Hematopoietic multipotent progenitor cell treated with erythropoietin and hydrocortisone succinate and interleukin-3 and kit ligand, for 6 days (in vitro differentiated cells): ENCODE results near the gene TAS2R38.

Experiments used
- DNase-seq: peaks from one replicate; pipeline ENCODE4 v3.0.0-alpha.2; 2015

TAS2R38 gene

DNA sequence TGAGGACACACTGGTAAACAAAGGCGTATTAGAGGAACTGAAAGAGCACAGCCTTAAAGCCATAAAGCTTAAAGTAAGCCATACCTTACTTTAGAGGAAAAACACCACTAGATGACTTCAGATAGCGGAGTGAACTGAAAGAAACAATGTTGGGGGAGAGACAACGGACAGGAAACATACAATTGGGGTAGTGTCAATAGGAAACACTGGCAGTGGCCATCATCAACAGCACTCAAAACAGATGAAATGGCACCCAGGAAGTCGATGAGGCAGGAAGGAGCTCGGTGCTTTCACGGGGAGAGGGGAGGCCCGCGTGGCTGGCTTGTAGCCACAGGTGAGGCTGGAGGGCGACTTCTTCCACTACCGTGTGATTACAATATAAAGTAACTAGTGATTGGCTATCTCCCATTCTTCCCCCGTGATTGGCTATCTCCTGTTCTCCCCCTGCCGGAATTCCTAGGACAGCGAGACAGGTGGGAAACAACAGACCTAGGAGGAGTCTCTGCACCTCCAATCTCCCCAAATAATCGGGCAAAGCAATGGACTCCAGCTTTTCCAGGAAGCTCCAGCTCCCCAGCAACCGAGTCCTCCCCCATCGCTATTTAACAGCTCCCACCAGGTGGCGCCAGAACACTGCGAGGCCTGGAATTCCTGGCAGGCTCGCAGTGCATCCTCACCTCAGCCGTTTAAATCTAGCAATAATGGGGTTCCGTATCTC is 2.4 kb upstream of the TAS2R38 start:
- DNase-seq = peak; percentile 83

GRCh38 chr7:141974831-141975230 is 1.3 kb upstream of the TAS2R38 start:
- peak; percentile 34 for DNase-seq

DNA sequence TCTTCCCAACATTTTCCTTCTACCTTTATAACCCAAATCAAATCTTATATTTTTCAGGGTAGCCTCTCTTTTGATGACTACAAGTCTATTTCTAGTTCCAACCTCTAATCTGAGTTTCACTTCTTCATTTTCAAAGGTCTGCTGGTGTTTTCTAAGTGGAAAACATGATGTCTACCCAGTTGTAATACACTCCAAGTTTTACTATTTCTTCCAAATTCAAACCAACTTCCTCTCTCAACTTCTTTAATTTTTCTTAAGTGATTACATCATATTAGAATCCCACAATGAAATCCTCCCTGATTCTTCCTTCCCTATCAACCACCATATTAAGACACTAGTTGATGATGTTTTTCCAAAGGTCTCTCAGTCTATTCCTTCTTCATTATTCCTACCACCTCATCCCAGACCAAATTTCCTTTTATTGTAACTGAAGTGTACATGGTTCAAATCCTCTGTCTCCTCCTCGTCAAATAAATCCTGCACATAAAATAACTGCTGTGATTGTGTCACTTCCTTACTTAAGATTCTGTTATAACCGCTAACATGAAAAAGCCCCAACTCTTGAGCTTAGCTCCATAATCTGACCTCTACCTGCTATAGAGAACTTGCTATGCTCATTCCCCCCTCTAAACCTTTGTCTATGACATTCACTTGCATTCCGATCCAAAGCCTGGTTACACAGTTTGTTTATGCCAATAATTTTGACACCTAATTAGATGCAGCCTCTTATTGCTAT is 12.7 kb downstream of the TAS2R38 start:
- peak; percentile 17 for DNase-seq

GRCh38 chr7:141956084-141956483 is 17.5 kb downstream of the TAS2R38 start:
- DNase-seq = peak; percentile 57

DNA sequence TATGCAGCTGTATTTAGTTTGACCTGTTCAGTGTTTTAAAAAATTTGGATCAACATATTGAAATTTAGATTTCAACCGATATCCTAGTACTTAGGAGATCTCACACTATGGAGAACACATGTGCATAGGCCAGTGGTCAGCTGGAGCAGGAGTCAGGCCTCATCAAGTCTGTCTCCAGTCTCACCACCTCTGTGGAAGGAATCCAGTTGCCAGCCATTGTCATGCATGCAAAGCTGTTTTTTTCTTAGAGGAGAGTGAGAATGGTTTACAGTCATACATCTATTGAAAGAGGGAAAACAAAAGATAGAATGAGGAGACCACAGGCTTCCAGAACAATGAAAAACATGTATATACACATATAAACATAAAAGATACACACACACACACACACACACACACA is 19.2 kb downstream of the TAS2R38 start:
- DNase-seq = no peak

DNA sequence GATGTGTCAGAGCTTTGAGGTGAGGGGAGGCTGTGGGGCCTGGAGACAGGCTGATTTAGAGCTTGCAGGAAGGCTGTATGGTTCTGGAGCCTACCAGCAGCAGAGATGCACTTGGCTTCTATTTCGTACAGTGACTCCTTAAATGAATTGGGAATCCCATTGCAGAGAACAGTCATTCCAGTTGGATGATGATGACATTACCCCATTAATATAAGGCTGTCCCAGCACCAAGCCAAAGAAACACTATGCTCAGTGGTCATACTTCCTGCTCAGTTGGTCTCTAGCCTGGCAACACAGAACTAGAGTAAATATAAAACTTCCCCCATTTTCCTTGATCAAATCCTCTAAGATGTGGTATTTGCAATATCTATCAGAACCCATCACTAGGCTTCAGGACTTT is 21.1 kb downstream of the TAS2R38 start:
- no peak for DNase-seq

- no peak for DNase-seq
Observed at GRCh38 chr7:141950806-141951205, 22.8 kb downstream of the TAS2R38 start.

GRCh38 chr7:141949911-141950310 is 23.7 kb downstream of the TAS2R38 start:
- DNase-seq = no peak

DNA sequence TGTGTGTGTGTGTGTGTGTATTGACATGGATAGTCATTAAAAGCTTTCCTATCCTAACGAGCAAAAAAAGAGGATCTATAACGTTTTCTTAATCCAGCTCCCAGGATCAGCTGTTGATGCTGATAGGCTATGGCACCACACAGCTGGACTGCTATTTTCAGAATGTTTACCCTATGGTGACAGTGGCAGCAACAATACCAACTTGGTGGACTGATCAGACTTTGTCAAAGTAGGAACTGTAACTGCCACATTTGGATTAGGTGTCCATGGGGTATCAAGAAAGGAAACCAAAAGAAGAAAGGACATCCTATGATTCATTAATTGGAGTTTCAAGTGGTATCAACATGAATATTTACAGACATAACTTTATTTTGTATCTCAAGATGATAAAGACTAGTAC is 24.1 kb downstream of the TAS2R38 start:
- no peak for DNase-seq

- no peak for DNase-seq
Observed at GRCh38 chr7:141949021-141949420, 24.6 kb downstream of the TAS2R38 start.

- no peak for DNase-seq
Observed at GRCh38 chr7:141946796-141947195, 26.8 kb downstream of the TAS2R38 start, which contains the start of gene CLEC5A. CLEC5A (minus strand) TSS chr7:141946974; CDS start chr7:141946292, 682 bp downstream.

DNA sequence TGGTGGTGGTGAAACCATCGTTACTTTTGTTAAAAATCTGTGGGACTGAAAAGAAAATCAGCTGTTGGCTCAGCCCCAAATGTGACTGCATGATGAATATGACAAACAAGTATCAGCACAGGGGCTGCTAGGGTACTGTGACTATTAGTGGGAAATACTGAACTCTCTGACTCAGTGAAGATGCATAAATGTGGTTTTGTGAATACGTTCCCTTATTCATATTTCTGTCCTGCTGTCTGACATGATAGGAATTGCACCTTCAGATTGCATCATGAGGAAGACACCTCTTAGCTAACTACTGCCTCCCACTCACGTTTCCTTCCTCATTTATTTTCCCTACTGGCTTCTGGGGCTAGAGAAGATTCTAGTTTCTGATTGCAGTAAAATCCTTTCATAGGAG is 28.2 kb downstream of the TAS2R38 start:
- peak; percentile 46 for DNase-seq

DNA sequence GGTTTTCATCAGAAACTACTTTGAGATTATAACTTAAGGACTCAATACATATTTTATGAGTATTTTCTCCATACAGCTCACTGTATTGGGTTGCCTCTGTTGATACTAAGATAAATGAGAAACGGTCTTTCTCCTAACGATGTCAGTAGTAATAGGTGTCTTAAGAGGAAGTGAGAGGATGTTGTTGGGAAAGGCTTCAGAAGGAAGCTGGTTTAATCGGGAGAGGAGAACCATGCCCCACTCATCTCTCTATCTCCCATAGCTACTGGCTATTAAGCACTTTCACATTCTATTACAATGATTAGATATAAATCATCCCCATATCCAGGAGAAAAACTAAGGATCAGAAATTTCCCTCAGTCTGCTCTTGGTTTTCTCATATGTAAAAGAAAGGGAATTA is 28.8 kb downstream of the TAS2R38 start:
- DNase-seq = no peak

GRCh38 chr7:141943846-141944245 is 29.7 kb downstream of the TAS2R38 start:
- DNase-seq = no peak

DNA sequence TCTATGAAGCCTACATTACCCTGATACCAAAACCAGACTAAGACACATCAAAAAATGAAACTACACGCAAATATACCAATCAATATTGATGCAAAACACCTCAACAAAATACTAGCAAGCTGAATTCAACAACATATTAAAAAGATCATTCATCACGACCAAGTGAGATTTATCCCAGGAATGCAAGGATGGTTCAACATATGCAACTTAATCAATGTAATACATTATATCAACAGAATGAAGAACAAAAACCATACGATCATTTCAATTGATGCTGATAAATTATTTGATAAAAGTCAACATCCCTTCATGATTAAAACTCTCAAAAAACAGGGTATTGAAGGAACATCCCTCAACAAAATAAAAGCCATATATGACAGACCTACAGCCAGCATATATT is 32.5 kb downstream of the TAS2R38 start:
- DNase-seq = no peak

DNA sequence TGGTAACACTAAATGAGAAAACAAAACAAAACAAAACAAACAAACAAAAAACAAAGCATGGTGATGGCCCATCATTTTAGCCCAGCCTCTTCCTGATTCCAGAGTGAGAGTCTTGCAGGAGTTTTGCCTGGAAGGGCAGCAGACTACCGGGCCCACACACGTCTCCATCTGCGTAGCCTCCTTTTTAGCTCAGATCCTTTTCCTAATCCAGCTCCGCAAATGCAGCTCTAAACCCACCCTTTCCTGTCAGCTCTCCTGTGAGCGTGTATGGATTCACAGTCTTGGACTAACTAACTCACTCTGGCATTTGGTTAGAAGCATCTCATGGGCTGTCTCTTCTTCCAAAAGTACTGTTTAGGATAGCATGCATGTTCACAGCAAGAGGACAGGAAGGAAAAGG is 43.4 kb downstream of the TAS2R38 start:
- no peak for DNase-seq

DNA sequence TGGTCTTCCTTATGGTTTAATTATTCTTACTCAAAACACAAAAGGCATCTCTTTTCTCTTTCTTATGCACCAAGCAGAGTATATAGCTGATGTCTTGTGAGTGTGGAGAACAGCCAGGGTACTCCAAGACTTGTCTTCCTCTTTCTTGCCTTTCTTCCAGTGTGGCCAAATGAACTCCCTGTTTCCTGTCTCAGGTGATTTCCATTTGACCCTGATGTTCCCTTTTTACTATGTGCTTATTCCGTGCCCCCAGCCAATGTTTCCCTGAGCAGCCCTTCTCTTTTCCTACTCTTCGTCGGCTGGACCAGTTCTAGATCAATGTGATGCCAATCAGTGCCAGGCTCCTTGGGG is 44.8 kb downstream of the TAS2R38 start:
- no peak for DNase-seq

DNA sequence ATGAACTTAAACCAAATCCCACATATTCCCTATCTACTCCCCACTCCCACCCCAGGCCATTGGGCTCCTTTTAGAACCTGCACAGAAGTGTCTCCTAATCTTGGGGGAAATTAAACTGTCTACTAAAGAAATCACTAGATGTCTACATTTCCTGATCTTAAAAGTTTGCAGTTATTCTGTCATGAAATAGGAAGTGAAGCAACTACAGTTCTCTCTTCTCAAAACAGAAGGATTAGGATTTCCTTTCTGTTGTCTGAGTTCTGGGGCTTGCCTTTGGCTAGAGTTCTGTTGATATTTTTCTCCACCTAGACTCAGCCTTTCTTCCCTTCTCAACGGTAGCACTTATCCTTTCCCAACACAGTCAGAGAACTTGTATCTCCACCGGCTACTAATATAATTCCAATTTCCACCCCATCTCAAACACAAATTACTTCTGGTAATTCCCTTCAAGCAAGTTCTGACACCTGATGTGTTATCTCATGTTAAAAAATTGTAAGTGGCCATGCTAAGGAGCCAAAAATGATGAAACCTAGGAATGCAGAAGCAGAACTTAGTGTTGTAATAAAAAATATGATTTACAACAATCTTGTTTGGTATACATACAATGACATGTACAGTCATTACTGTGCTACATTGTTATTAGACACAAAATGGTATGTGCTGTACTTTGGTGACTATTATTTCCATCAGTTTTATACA is 45.3 kb downstream of the TAS2R38 start:
- DNase-seq = peak; percentile 40
